Keratinocyte (primary cell): ENCODE measurements around the gene ZER1.

Experiments used
- EZH2 ChIP-seq: IDR thresholded peaks from one replicate; pipeline ENCODE4 v1.6.1; 2012; ENCODE audit warnings: inconsistent platforms, mild to moderate bottlenecking, low read length, moderate library complexity
- TF ChIP-seq, protein P1 (sequence below), 3 experiments: IDR thresholded peaks in 1 of 3; conservative IDR thresholded peaks in 1 of 3; optimal IDR thresholded peaks in 1 of 3; 2 replicates in 2 of 3; 3 replicates in 1 of 3; pipeline versions ENCODE3 to v1.5.1; 2011; ENCODE audit warnings: low read length in 3 of 3, mild to moderate bottlenecking in 3 of 3, moderate library complexity in 2 of 3, control low read depth in 1 of 3, inconsistent platforms in 1 of 3; ENCODE audit not compliant: insufficient read depth in 2 of 3; ENCODE audit errors: extremely low read depth in 1 of 3

DNA sequence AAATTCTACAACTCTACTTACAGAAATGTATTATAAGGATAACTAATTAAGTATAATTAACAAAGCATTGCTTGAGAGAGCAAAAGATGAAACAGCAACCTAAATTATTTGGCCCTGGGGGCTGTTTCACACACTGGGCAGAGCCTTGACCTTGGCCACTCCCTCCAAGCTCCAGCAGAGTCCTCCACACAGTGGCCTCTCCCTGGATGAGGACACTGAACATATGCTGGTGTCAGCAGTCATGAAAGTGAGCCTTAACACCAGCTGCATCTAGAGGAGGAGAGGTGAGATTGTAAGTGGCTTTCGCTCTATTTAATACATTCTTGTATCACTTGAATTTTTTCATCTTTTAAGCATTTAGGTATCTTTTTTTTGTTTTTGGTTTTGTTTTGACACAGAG is 24.5 kb downstream of the ZER1 start:
- TF ChIP-seq EZH2 = no peak
- TF ChIP-seq, protein P1, sequence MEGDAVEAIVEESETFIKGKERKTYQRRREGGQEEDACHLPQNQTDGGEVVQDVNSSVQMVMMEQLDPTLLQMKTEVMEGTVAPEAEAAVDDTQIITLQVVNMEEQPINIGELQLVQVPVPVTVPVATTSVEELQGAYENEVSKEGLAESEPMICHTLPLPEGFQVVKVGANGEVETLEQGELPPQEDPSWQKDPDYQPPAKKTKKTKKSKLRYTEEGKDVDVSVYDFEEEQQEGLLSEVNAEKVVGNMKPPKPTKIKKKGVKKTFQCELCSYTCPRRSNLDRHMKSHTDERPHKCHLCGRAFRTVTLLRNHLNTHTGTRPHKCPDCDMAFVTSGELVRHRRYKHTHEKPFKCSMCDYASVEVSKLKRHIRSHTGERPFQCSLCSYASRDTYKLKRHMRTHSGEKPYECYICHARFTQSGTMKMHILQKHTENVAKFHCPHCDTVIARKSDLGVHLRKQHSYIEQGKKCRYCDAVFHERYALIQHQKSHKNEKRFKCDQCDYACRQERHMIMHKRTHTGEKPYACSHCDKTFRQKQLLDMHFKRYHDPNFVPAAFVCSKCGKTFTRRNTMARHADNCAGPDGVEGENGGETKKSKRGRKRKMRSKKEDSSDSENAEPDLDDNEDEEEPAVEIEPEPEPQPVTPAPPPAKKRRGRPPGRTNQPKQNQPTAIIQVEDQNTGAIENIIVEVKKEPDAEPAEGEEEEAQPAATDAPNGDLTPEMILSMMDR (optimal IDR thresholded peaks at IDR 0.05 in 1 of 3, IDR thresholded peaks at IDR 0.05 in 1 of 3, conservative IDR thresholded peaks at IDR 0.05 in 1 of 3; ENCODE audit: extremely low read depth in 1 of 3, insufficient read depth in 2 of 3, low read length in 3 of 3) = no peak
